ENCODE measurements around the gene SART3. TPM values are rescaled to one million over a fixed set of nuclear protein-coding genes. Genes with fewer than 3 reads are reported as not detected.
A peak's percentile ranks its signal among the peaks of the same experiment; 100 is the strongest.

The SART3 gene
- 70.1 and 70.4 TPM in 2 replicates for total RNA-seq (2014; rRNA removed; shearing (Covaris generic))
- polyA plus RNA-seq (2014; cell fraction: nucleus; rRNA removed): 57.1 and 75.2 TPM in 2 replicates

GRCh38 chr12:108560752-108561719, at the start of gene SART3:
SART3 (minus strand) TSS chr12:108561173; CDS start chr12:108561154, 19 bp downstream.
- peak; percentile 89 for DNase-seq (ENCODE audit: extremely low read depth, low read depth)

- DNase-seq (ENCODE audit: extremely low read depth, low read depth): no peak
These were observed 49.4 kb upstream of the SART3 start for GRCh38 chr12:108610336-108610815.

GRCh38 chr12:108609537-108610335, 48.8 kb upstream of the SART3 start:
- no peak for DNase-seq (ENCODE audit: extremely low read depth, low read depth)

GRCh38 chr12:108608616-108609015, 47.6 kb upstream of the SART3 start:
- DNase-seq (ENCODE audit: extremely low read depth, low read depth): no peak

GRCh38 chr12:108607981-108608600, 47.1 kb upstream of the SART3 start:
- no peak for DNase-seq (ENCODE audit: extremely low read depth, low read depth)

- no peak for DNase-seq (ENCODE audit: extremely low read depth, low read depth)
These were observed 45.5 kb upstream of the SART3 start for GRCh38 chr12:108606492-108606891.

GRCh38 chr12:108605690-108606406, 44.9 kb upstream of the SART3 start:
- no peak for DNase-seq (ENCODE audit: extremely low read depth, low read depth)

GRCh38 chr12:108605000-108605689, 44.2 kb upstream of the SART3 start:
- no peak for DNase-seq (ENCODE audit: extremely low read depth, low read depth)

- no peak for DNase-seq (ENCODE audit: extremely low read depth, low read depth)
These were observed 43.4 kb upstream of the SART3 start for GRCh38 chr12:108604208-108604941.

GRCh38 chr12:108603743-108604142, 42.8 kb upstream of the SART3 start:
- DNase-seq (ENCODE audit: extremely low read depth, low read depth): no peak

GRCh38 chr12:108602976-108603704, 42.2 kb upstream of the SART3 start:
- no peak for DNase-seq (ENCODE audit: extremely low read depth, low read depth)

- no peak for DNase-seq (ENCODE audit: extremely low read depth, low read depth)
These were observed 41.3 kb upstream of the SART3 start for GRCh38 chr12:108602209-108602705.

GRCh38 chr12:108600702-108601007, 39.7 kb upstream of the SART3 start:
- no peak for DNase-seq (ENCODE audit: extremely low read depth, low read depth)

GRCh38 chr12:108599948-108600701, 39.2 kb upstream of the SART3 start:
- DNase-seq (ENCODE audit: extremely low read depth, low read depth): no peak

- no peak for DNase-seq (ENCODE audit: extremely low read depth, low read depth)
These were observed 38.6 kb upstream of the SART3 start for GRCh38 chr12:108599541-108599940.

- DNase-seq (ENCODE audit: extremely low read depth, low read depth): no peak
These were observed 37.7 kb upstream of the SART3 start for GRCh38 chr12:108598553-108599250.

Data from NCI-H460 (cell line).